ENCODE measurements around the gene SLIT3.

Gene SLIT3

GRCh38 chr5:169015991-169016390 is 284.9 kb downstream of the SLIT3 start:
- no peak for DNase-seq

GRCh38 chr5:169013846-169014245 is 287.1 kb downstream of the SLIT3 start:
- no peak for DNase-seq

GRCh38 chr5:169013208-169013728 is 287.7 kb downstream of the SLIT3 start:
- DNase-seq, result no peak

GRCh38 chr5:169012450-169012849 is 288.5 kb downstream of the SLIT3 start:
- DNase-seq, result no peak

GRCh38 chr5:169011451-169011850 is 289.5 kb downstream of the SLIT3 start:
- no peak for DNase-seq

GRCh38 chr5:169011009-169011408 is 289.9 kb downstream of the SLIT3 start:
- no peak for DNase-seq

GRCh38 chr5:169009123-169009522 is 291.8 kb downstream of the SLIT3 start:
- DNase-seq, result no peak

- no peak for DNase-seq
These were observed 293.8 kb downstream of the SLIT3 start for GRCh38 chr5:169006842-169007790.

- no peak for DNase-seq
These were observed 296.4 kb downstream of the SLIT3 start for GRCh38 chr5:169004551-169004950.

GRCh38 chr5:169003721-169004541 is 297.0 kb downstream of the SLIT3 start:
- no peak for DNase-seq

GRCh38 chr5:169002953-169003555 is 297.9 kb downstream of the SLIT3 start:
- no peak for DNase-seq

GRCh38 chr5:169001394-169001793 is 299.5 kb downstream of the SLIT3 start:
- DNase-seq, result no peak

- DNase-seq, result no peak
These were observed 305.9 kb downstream of the SLIT3 start for GRCh38 chr5:168995024-168995423.

- no peak for DNase-seq
These were observed 308.3 kb downstream of the SLIT3 start for GRCh38 chr5:168992687-168993086.

- no peak for DNase-seq
These were observed 308.9 kb downstream of the SLIT3 start for GRCh38 chr5:168992016-168992415.

- no peak for DNase-seq
These were observed 309.6 kb downstream of the SLIT3 start for GRCh38 chr5:168991311-168991710.

GRCh38 chr5:168990679-168991078 is 310.3 kb downstream of the SLIT3 start:
- DNase-seq, result no peak

- DNase-seq, result no peak
These were observed 311.0 kb downstream of the SLIT3 start for GRCh38 chr5:168989731-168990505.

- DNase-seq, result no peak
These were observed 312.2 kb downstream of the SLIT3 start for GRCh38 chr5:168988699-168989098.

GRCh38 chr5:168987543-168988300 is 313.2 kb downstream of the SLIT3 start:
- peak; percentile 45 for DNase-seq

- no peak for DNase-seq
These were observed 315.5 kb downstream of the SLIT3 start for GRCh38 chr5:168985454-168985853.
